HL-60 (cell line): ENCODE measurements around the gene PRRC2C.

ENCODE experiments used
- DNase-seq, 2 experiments: peaks; one replicate each; pipeline ENCODE4 v3.0.0-alpha.2; 2010 to 2020; ENCODE audit warnings: low read depth in 1 of 2, low spot score in 1 of 2
- H3K27ac ChIP-seq: fragments of 250-450 bp; sonication (Bioruptor Pico); replicated peaks from 2 replicates; pipeline ENCODE4 v1.5.1; 2020; ENCODE audit warnings: mild to moderate bottlenecking, moderate library complexity
- H3K27me3 ChIP-seq: fragments of 250-450 bp; sonication (Bioruptor Pico); 2 replicates; pipeline ENCODE4 v1.5.1; 2021; ENCODE audit warnings: mild to moderate bottlenecking, moderate library complexity; ENCODE audit not compliant: insufficient read depth, poor library complexity, severe bottlenecking
- H3K4me3 ChIP-seq: replicated peaks from 2 replicates; pipeline ENCODE4 v1.5.1; 2011; ENCODE audit warnings: mild to moderate bottlenecking, control low read depth, low read length; ENCODE audit not compliant: insufficient read depth
- CTCF ChIP-seq: IDR thresholded peaks from one replicate; pipeline ENCODE4 v1.5.1; 2011; ENCODE audit warnings: low read length, control low read depth, inconsistent platforms; ENCODE audit not compliant: insufficient read depth
- GABPA ChIP-seq: IDR thresholded peaks from 2 replicates; pipeline ENCODE4 v1.6.1; 2012; ENCODE audit warnings: low read depth
- POLR2AphosphoS5 ChIP-seq: IDR thresholded peaks from 2 replicates; pipeline ENCODE4 v1.6.1; 2012; ENCODE audit warnings: low read depth
- REST ChIP-seq: IDR thresholded peaks from 2 replicates; pipeline ENCODE4 v1.6.1; 2012; ENCODE audit warnings: low read depth; ENCODE audit not compliant: insufficient replicate concordance
- SPI1 ChIP-seq: IDR thresholded peaks from 2 replicates; pipeline ENCODE4 v1.6.1; 2012; ENCODE audit warnings: low read depth, mild to moderate bottlenecking, borderline replicate concordance

PRRC2C gene

GRCh38 chr1:171628225-171628624, 142.9 kb downstream of the PRRC2C start:
- no peak for DNase-seq
- Histone ChIP-seq H3K27ac (no peak overlapping the region), H3K4me3 (no peak overlapping the region), H3K27me3 (no peaks in the 10 kb centered on the region)
- no peak for TF ChIP-seq POLR2AphosphoS5
- no peak for TF ChIP-seq REST
- no peak for TF ChIP-seq SPI1
- TF ChIP-seq GABPA = no peak
- no peak for TF ChIP-seq CTCF

- DNase-seq = no peak
- no peak for TF ChIP-seq REST
- TF ChIP-seq GABPA = no peak
- no peak for TF ChIP-seq POLR2AphosphoS5
- no peak for TF ChIP-seq CTCF
- no peaks in the 10 kb centered on the region for H3K27me3 ChIP-seq
- H3K4me3 ChIP-seq = no peak overlapping the region
- H3K27ac ChIP-seq = no peak overlapping the region
Observed at GRCh38 chr1:171635661-171636060, 150.3 kb downstream of the PRRC2C start.

GRCh38 chr1:171636141-171636540, 150.8 kb downstream of the PRRC2C start:
- no peak overlapping the region for H3K4me3 ChIP-seq
- TF ChIP-seq GABPA (no peak), REST (peak; percentile 91), SPI1 (no peak), POLR2AphosphoS5 (no peak), CTCF (no peak)
- DNase-seq = no peak
- H3K27ac ChIP-seq = no peak overlapping the region
- H3K27me3 ChIP-seq = no peaks in the 10 kb centered on the region
